NCI-H2196 treated with DMSO at 0.1 percent for 48 hours (cell line): Measurements from ENCODE around the gene UBA6.

Experiments used
- DNase-seq: peaks from one replicate; lab custom pipeline; 2025; ENCODE audit not compliant: unreplicated experiment; lab: John Stamatoyannopoulos, UW

UBA6 gene

DNA sequence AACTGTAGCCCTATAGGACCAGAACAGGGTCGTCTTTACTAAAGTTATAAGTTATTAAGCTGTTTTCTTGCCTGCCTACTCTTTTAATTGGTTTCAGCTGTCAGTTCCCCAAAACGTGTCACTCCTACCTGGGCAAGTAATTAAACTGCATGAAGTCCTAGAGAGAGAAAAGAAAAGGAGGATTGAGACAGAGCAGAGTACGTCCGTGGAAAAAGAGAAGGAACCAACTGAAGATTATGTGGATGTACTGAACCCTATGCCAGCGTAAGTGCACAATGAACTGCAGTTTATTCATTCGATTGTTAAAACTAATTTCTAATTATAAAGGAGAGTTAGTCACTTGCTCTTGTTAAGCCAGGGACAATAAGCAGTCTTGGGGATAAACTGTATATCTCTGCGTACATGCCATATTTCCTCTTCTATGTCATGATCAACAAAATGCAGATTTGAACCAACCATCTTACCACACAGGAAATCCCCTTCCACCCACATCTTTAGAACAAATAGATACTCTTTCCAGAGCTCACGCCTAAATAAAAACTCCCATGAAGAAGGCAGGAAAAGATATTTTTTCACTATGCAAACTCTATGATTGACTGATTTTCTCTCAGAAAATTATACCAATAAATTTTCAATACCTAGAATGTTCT, 119.6 kb downstream of the UBA6 start:
- no peak for DNase-seq

DNA sequence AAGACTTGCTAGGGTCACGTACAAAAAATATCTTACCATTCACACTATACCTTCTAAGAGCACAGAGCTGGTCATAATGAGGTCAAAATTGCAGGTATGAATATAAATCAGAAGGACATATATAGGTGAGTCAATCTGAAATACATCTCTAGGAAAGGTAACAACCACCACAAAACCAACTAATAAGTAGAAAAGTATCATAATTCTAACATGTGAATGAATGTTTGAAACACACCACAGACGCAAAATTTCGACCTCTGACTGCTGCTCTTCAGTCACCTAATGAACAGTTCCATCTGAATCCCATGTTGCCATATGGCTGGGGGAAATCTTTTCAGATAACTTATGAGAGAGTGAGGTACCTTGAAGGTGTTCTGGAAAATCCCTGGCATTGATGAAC, 120.4 kb downstream of the UBA6 start:
- no peak for DNase-seq

- DNase-seq: no peak
These were observed 124.4 kb downstream of the UBA6 start for GRCh38 chr4:67576538-67576937.

DNA sequence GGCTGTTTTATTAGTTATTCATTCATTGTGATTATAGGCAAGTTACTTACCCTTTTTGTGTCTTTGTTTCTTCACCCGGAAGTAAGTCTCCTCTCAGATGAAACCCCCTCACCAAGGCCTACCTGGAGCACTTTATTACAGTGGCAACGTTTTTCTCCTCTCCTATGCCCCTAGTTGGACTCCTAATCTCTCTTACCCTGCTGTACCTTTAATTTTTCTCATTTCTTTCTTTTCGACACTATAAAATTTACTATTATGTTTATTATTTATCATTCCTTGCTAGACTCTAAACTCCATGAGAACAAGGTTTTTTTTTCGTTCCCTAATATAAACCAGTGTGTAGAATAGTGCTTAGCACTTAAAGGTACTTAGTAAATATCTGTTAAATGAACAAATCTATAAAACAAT, 124.9 kb downstream of the UBA6 start:
- DNase-seq: no peak

DNA sequence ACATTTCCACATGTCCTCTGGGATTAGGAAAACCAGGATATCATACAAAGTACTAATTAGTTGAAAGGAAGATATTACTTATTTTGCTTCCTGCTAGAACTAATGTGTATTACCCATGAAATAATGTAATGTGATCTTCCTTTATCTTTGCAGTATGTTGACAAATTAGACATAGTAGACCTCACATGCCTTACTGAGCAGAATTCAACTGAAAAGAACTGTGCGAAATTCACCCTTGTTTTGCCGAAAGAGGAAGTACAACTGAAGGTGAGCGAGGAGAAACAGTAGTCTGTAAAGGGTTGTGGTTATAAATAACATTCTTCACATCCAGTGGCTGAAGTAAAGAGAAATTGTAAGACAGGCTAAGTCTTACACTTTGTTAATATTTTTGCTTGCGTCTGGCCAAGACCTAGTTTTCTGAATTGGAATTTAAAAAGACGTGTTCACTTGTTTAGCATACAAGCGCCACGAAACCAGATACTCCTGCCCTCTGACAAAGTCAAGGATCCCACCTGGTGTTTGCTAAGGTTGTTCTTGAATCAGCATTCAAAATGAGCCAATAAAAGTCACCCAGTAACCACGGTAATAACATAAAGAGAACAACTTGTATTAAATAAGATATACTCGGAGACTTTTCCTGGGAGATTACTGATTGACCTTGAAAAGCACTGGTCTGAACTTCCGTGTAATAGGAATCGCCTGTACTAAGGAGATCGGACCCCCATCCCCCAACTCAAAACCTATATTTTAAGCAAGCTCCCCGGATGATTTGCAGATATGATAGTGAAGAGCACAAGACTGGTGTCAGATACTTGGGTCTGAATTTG, 125.5 kb downstream of the UBA6 start:
- DNase-seq: peak; percentile 60

DNA sequence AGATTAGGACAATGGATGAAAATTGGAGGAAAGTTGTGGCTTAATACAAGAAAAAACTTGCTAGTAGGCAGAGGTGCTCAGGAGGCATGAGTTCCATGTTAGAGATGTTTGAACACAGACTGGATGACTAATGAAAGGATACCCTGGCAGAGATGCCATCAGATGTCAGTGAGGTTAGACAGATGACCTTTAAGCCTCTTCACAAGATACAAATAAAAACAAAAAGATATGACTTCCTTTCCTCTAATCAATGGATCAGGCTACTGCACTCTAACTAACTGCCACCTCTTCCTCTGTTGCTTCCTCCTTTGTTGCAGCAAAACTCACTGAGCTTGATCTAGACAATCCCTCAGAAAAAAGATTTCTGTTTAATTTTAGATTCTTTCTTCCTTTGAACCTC, 127.8 kb downstream of the UBA6 start:
- no peak for DNase-seq

GRCh38 chr4:67571975-67572374, 129.0 kb downstream of the UBA6 start:
- DNase-seq: no peak

DNA sequence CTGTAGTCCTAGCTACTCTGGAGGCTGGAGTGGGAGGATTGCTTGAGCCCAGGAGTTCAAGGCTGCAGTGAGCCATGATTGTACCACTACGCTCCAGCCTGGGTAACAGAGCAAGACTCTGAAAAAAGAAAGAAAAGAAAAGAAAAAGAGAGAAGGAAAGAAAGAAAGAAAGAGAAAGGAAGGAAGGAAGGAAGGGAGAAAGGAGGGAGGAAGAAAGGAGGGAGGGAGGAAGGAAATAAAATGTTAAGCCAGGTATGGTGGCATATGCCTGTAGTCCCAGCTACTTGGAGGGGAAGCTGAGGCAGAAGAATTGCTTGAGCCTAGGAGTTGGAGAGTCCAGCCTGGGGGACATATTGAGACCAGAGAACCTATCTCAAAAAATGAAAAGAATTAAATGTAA, 130.4 kb downstream of the UBA6 start:
- no peak for DNase-seq

DNA sequence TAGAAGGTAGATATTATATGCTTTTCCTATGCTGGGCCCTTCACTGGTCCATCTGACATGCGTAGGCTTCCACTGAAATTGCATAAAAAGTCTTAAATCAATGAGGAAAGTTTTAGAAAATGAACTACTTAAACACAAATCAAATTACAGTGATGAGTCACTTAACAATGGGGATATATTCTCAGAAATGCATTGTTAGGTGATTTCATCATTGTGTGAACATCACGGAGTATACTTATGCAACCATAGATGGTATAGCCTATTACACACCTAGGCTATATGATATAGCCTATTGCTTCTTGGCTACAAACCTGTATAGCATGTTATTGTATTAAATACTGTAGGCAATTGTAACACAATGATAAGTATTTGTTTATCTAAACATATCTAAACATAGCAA, 132.1 kb downstream of the UBA6 start:
- no peak for DNase-seq

GRCh38 chr4:67566335-67566734, 134.6 kb downstream of the UBA6 start:
- DNase-seq: no peak

DNA sequence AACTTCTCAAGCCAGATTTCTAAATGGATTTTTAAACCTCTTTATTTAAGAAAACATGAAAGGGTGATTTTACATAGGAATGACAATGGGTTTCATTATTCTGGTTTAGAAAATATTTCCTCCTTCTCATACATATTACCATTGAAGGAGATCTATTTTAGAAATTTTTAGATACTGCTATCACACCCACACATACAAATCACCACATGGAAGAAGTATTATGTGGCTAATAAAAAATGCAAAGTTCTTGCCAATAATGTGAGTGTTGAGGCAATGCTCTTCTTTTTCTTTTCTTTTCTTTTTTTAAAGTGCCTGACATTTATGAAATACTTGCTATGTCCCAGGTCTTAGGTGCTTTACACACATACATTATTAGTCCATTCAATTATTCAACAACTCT, 135.7 kb downstream of the UBA6 start:
- DNase-seq: no peak
